RPMI8226 (cell line): Measurements from ENCODE around the gene ARID3C.

ENCODE experiments used
- DNase-seq: peaks from one replicate; pipeline ENCODE4 v3.0.0-alpha.2; 2015

The ARID3C gene

GRCh38 chr9:34628656-34629490 lies at the start of gene ARID3C:
TSS of gene ARID3C (minus strand) at chr9:34629066. CDS start at chr9:34628014, 1,052 bp downstream.
- peak; percentile 67 for DNase-seq

- no peak for DNase-seq
Measured at GRCh38 chr9:34675869-34676268, 47.0 kb upstream of the ARID3C start.

- peak; percentile 83 for DNase-seq
Measured at GRCh38 chr9:34675048-34675714, 46.3 kb upstream of the ARID3C start.

GRCh38 chr9:34674440-34674839 lies 45.6 kb upstream of the ARID3C start:
- no peak for DNase-seq

- no peak for DNase-seq
Measured at GRCh38 chr9:34671307-34671706, 42.4 kb upstream of the ARID3C start.

GRCh38 chr9:34669809-34670562 lies 41.1 kb upstream of the ARID3C start:
- no peak for DNase-seq

GRCh38 chr9:34665381-34666250 lies 36.8 kb upstream of the ARID3C start:
- DNase-seq = peak; percentile 90

GRCh38 chr9:34665067-34665380 lies 36.2 kb upstream of the ARID3C start:
- DNase-seq = no peak

GRCh38 chr9:34664281-34665066 lies 35.6 kb upstream of the ARID3C start:
- peak; percentile 80 for DNase-seq

GRCh38 chr9:34663303-34663605 lies 34.4 kb upstream of the ARID3C start:
- DNase-seq = no peak

GRCh38 chr9:34662526-34663302 lies 33.8 kb upstream of the ARID3C start, which contains the start of gene CCL27:
TSS of gene CCL27 (minus strand) at chr9:34662657. CDS start at chr9:34662633, 24 bp downstream.
- DNase-seq = no peak

- peak; percentile 55 for DNase-seq
Measured at GRCh38 chr9:34659592-34660253, 30.9 kb upstream of the ARID3C start.

- DNase-seq = no peak
Measured at GRCh38 chr9:34658461-34658860, 29.6 kb upstream of the ARID3C start.

GRCh38 chr9:34656992-34657391 lies 28.1 kb upstream of the ARID3C start:
- no peak for DNase-seq

- no peak for DNase-seq
Measured at GRCh38 chr9:34655394-34655793, 26.5 kb upstream of the ARID3C start.

GRCh38 chr9:34654323-34655051 lies 25.6 kb upstream of the ARID3C start:
- DNase-seq = no peak

- DNase-seq = no peak
Measured at GRCh38 chr9:34653151-34654072, 24.5 kb upstream of the ARID3C start.

- DNase-seq = no peak
Measured at GRCh38 chr9:34652602-34653000, 23.7 kb upstream of the ARID3C start.
